DMS 273 (cell line): ENCODE measurements around the gene FOXJ3.
A peak's percentile ranks its signal among the peaks of the same experiment; 100 is the strongest.

ENCODE experiments used
- DNase-seq: peaks from one replicate; lab custom pipeline; 2025; ENCODE audit not compliant: unreplicated experiment; lab: John Stamatoyannopoulos, UW

FOXJ3 gene

GRCh38 chr1:42334240-42335049 is 590 bp downstream of the FOXJ3 start:
- DNase-seq = peak; percentile 88

GRCh38 chr1:42333662-42334239 is 1.3 kb downstream of the FOXJ3 start:
- peak; percentile 28 for DNase-seq

- no peak for DNase-seq
These were observed 2.2 kb downstream of the FOXJ3 start for GRCh38 chr1:42332877-42333276.

- DNase-seq = no peak
These were observed 4.8 kb downstream of the FOXJ3 start for GRCh38 chr1:42330215-42330614.

- DNase-seq = no peak
These were observed 6.0 kb downstream of the FOXJ3 start for GRCh38 chr1:42328916-42329496.

GRCh38 chr1:42328047-42328625 is 6.9 kb downstream of the FOXJ3 start:
- DNase-seq = no peak

- DNase-seq = no peak
These were observed 10.0 kb downstream of the FOXJ3 start for GRCh38 chr1:42325014-42325402.

- DNase-seq = no peak
These were observed 10.5 kb downstream of the FOXJ3 start for GRCh38 chr1:42324398-42325013.

- DNase-seq = no peak
These were observed 11.5 kb downstream of the FOXJ3 start for GRCh38 chr1:42323551-42323950.

GRCh38 chr1:42322577-42322976 is 12.5 kb downstream of the FOXJ3 start:
- no peak for DNase-seq

GRCh38 chr1:42321731-42322130 is 13.3 kb downstream of the FOXJ3 start:
- no peak for DNase-seq

- DNase-seq = no peak
These were observed 14.3 kb downstream of the FOXJ3 start for GRCh38 chr1:42320708-42321107.

GRCh38 chr1:42319871-42320484 is 15.1 kb downstream of the FOXJ3 start:
- DNase-seq = no peak

- DNase-seq = no peak
These were observed 15.7 kb downstream of the FOXJ3 start for GRCh38 chr1:42319128-42319851.

- DNase-seq = no peak
These were observed 16.4 kb downstream of the FOXJ3 start for GRCh38 chr1:42318601-42319000.

GRCh38 chr1:42317308-42317707 is 17.7 kb downstream of the FOXJ3 start:
- DNase-seq = no peak

- DNase-seq = no peak
These were observed 18.7 kb downstream of the FOXJ3 start for GRCh38 chr1:42316292-42316691.

- DNase-seq = no peak
These were observed 19.5 kb downstream of the FOXJ3 start for GRCh38 chr1:42315500-42315899.

GRCh38 chr1:42313970-42314369 is 21.1 kb downstream of the FOXJ3 start:
- no peak for DNase-seq

- no peak for DNase-seq
These were observed 22.3 kb downstream of the FOXJ3 start for GRCh38 chr1:42312576-42313212.
